Left lung (tissue), 10 donors: ENCODE measurements around the gene TADA1. TPM values are rescaled to one million over a fixed set of nuclear protein-coding genes. Genes with fewer than 3 reads are reported as not detected.

Experiments
- ATAC-seq: fragments of 200-7000 bp; cut with Tn5 transposase; one replicate; pipeline ENCODE4 v1.9.1; 2020; ENCODE audit warnings: moderate library complexity
- DNase-seq, 4 donors: peaks; one replicate each; pipeline ENCODE4 v3.0.0-alpha.2; 2013 to 2020
- H3K27ac ChIP-seq, 2 donors: fragments of 200-600 bp; sonication (generic) in 1 of 2; one replicate each; pipeline versions ENCODE4 v1.5.0 to v1.8.0; 2020 to 2021
- H3K27me3 ChIP-seq, 2 donors: fragments of 200-600 bp; sonication (generic) in 1 of 2; one replicate each; pipeline versions ENCODE4 v1.5.0 to v1.8.0; 2020 to 2021
- H3K36me3 ChIP-seq, 2 donors: fragments of 200-600 bp; sonication (generic) in 1 of 2; one replicate each; pipeline versions ENCODE4 v1.5.0 to v1.8.0; 2020 to 2021
- H3K4me1 ChIP-seq, 2 donors: fragments of 200-600 bp; one replicate each; pipeline ENCODE4 v1.8.0; 2021
- H3K4me3 ChIP-seq, 2 donors: fragments of 200-600 bp; sonication (generic) in 1 of 2; one replicate each; pipeline versions ENCODE4 v1.5.0 to v1.8.0; 2020 to 2021; ENCODE audit warnings: mild to moderate bottlenecking in 1 of 2
- H3K9me3 ChIP-seq, 2 donors: fragments of 200-600 bp; sonication (generic) in 1 of 2; one replicate each; pipeline versions ENCODE4 v1.5.0 to v1.8.0; 2020 to 2021
- intact Hi-C, 2 donors: fragments of 100-400 bp; cut with DNase I; formaldehyde crosslinking; loops; one replicate each; pipeline versions ENCODE4 v1.11.2 to v1.14.2; 2022
- polyA plus RNA-seq, 6 donors: library from polyadenylated mRNA; unstranded; fragments of 120-200 nt; gene quantifications; one replicate each; pipeline ENCODE4 v1.2.1, GENCODE V29; 2013; ENCODE audit not compliant: insufficient read length in 6 of 6
- total RNA-seq, 2 donors: library from RNA; stranded (reverse); fragmentation: NEBNext Ultra II Directional; extraction: Animal tissue kit (Norgen Biotek cat#: 25700); gene quantifications; one replicate each; pipeline ENCODE4 v1.2.1, GENCODE V29; 2021
- TF ChIP-seq, protein P1 (sequence below), 2 donors: fragments of 200-600 bp; sonication (generic) in 1 of 2; IDR thresholded peaks; one replicate each; pipeline versions ENCODE4 v1.5.0 to v1.8.0; 2021; ENCODE audit warnings: antibody characterized with exemption in 2 of 2
- donor health status: DM: no; HTN: yes; CAD: no.
- donor health status: DM: no; HTN: no; CAD: no.

TADA1 gene
- total and polyA plus RNA-seq, 8 donors: 7.5 to 24.8 (median 22.9) TPM

DNA sequence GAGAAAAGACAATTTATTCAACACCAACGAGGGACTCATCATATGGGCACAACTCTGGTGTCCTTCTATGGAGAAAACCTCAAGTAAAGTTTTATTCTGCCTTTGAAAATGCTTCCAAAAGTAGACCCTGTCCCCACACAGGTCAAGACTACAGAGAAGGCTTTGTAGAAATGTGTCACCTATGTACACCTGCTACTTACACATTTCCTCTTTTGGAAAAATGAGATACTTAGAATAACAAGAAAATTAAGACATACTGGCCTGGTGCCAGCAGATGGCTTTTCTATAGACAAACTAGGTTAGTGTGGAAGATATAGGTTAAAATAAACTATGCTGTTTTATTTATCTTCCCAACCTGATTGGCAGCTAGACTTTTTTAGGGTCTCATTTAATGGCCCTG, 23.1 kb downstream of the TADA1 start:
- H3K27ac ChIP-seq: no peak overlapping the region
- no peaks in the 10 kb centered on the region for H3K27me3 ChIP-seq
- ATAC-seq (no peak), DNase-seq (no peak)
- no peaks in the 10 kb centered on the region for H3K4me1 ChIP-seq
- no peaks in the 10 kb centered on the region for H3K9me3 ChIP-seq
- intact Hi-C loops: no loop called here
- no peak overlapping the region for H3K4me3 ChIP-seq
- TF ChIP-seq, protein P1, sequence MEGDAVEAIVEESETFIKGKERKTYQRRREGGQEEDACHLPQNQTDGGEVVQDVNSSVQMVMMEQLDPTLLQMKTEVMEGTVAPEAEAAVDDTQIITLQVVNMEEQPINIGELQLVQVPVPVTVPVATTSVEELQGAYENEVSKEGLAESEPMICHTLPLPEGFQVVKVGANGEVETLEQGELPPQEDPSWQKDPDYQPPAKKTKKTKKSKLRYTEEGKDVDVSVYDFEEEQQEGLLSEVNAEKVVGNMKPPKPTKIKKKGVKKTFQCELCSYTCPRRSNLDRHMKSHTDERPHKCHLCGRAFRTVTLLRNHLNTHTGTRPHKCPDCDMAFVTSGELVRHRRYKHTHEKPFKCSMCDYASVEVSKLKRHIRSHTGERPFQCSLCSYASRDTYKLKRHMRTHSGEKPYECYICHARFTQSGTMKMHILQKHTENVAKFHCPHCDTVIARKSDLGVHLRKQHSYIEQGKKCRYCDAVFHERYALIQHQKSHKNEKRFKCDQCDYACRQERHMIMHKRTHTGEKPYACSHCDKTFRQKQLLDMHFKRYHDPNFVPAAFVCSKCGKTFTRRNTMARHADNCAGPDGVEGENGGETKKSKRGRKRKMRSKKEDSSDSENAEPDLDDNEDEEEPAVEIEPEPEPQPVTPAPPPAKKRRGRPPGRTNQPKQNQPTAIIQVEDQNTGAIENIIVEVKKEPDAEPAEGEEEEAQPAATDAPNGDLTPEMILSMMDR (IDR thresholded peaks at IDR 0.05): no peak
- peaks cover 4 to 100% of the 10 kb centered on the region in 2 donors for H3K36me3 ChIP-seq

- TF ChIP-seq, protein P1 (IDR thresholded peaks at IDR 0.05): no peak
- Histone ChIP-seq H3K4me3 (no peak overlapping the region), H3K36me3 (peaks cover 0 to 100% of the 10 kb centered on the region in 2 donors), H3K27me3 (no peaks in the 10 kb centered on the region), H3K27ac (no peak overlapping the region), H3K4me1 (peaks cover 3 to 17% of the 10 kb centered on the region in 2 donors), H3K9me3 (no peaks in the 10 kb centered on the region)
- no peak for DNase-seq
- intact Hi-C loops: no loop called here
- no peak for ATAC-seq
These were observed 26.9 kb downstream of the TADA1 start for GRCh38 chr1:166849135-166849534.

GRCh38 chr1:166848193-166848592, 27.9 kb downstream of the TADA1 start:
- H3K36me3 ChIP-seq: peaks cover 0 to 100% of the 10 kb centered on the region in 2 donors
- no peaks in the 10 kb centered on the region for H3K9me3 ChIP-seq

DNA sequence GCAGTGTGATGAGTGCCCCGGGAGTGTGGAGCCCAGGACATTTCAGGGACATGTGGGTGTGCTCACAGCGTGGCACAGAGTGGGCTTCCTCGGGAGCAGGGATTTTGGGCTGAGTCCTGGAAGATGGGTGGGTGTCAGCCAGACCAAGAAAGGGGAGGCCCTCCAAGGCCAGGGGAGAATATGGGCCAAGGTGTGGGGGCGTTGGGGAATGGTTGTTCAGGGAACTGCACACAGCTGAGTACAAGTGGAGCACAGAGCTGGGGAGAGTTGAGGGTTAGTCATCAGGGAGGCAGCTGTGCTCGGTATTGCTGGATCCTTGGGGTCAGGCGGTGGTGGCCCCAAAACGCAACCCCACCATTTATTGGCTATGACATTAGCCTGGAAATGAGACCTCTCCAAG, 31.3 kb downstream of the TADA1 start:
- Histone ChIP-seq H3K9me3 (no peaks in the 10 kb centered on the region), H3K4me3 (no peak overlapping the region), H3K36me3 (peaks cover 0 to 88% of the 10 kb centered on the region in 2 donors), H3K4me1 (peaks cover 38 to 60% of the 10 kb centered on the region in 2 donors), H3K27ac (peak overlapping the region; percentile 1 to 9), H3K27me3 (no peaks in the 10 kb centered on the region)
- TF ChIP-seq, protein P1 (IDR thresholded peaks at IDR 0.05): no peak
- DNase-seq: no peak
- no peak for ATAC-seq
- intact Hi-C loops: no loop called here

More at GRCh38 chr1:166848193-166848592, 27.9 kb downstream of the TADA1 start:
- DNase-seq (no peak), ATAC-seq (no peak)
- intact Hi-C loops: no loop called here
- TF ChIP-seq, protein P1 (IDR thresholded peaks at IDR 0.05): no peak
- Histone ChIP-seq H3K27me3 (no peaks in the 10 kb centered on the region), H3K4me3 (no peak overlapping the region), H3K4me1 (peaks cover 12 to 27% of the 10 kb centered on the region in 2 donors), H3K27ac (no peak overlapping the region)

DNA sequence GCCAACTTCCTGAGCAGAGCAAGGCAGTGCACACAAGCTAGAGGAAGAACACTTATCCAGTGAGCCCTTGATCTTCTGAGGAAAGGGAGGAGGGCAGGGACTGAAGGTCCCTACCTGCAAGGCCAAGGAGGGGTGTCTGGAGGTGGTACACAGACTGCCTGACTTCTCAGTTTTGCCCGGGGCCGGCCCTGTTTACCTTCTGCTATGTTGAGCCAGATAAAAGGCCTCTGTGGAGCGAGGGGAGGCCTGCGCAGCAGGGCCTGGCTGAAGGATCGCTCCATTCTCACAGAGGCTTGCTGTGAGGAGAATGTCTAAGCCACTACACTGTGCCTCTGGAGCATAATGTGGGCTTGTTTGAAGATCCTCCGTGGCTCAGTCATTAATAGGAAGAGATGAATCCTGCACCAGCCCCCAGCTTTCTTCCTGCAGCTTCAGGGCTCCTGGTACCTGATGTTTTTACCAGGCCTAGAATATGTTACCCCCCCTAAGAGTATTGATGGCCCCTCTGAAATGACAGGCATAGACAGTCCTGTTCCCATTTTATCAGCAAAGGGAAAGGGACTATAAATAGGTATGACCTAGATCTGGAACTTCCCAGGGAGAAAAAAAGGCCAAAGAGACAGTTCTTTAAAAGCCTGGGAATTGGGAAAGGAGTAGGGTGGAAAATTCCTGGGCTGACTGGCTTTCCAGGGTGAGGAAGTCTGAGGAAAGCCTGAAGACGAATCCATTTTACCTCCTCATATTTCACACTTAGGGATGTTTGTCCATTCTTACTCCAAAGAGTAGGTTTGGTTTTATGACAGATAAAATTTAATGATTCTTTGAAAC, 32.1 kb downstream of the TADA1 start:
- peak in 2 of 4 donors; percentile 57 to 62 for DNase-seq
- Histone ChIP-seq H3K4me1 (peaks cover 38 to 60% of the 10 kb centered on the region in 2 donors), H3K27ac (peak overlapping the region; percentile 1 to 9)

More for the DNA sequence above, 32.1 kb downstream of the TADA1 start:
- Histone ChIP-seq H3K9me3 (no peaks in the 10 kb centered on the region), H3K36me3 (peaks cover 0 to 80% of the 10 kb centered on the region in 2 donors), H3K27me3 (no peaks in the 10 kb centered on the region), H3K4me3 (no peak overlapping the region)
- TF ChIP-seq, protein P1 (IDR thresholded peaks at IDR 0.05): no peak
- ATAC-seq: peak; percentile 7
- intact Hi-C loops: no loop called here
